ENCODE data around the gene HSPB2.

- TF ChIP-seq POLR2A (IDR thresholded peaks at IDR 0.05) (no peak), POLR2AphosphoS5 (IDR thresholded peaks at IDR 0.05) (no peak)
- TF ChIP-seq, protein P1, sequence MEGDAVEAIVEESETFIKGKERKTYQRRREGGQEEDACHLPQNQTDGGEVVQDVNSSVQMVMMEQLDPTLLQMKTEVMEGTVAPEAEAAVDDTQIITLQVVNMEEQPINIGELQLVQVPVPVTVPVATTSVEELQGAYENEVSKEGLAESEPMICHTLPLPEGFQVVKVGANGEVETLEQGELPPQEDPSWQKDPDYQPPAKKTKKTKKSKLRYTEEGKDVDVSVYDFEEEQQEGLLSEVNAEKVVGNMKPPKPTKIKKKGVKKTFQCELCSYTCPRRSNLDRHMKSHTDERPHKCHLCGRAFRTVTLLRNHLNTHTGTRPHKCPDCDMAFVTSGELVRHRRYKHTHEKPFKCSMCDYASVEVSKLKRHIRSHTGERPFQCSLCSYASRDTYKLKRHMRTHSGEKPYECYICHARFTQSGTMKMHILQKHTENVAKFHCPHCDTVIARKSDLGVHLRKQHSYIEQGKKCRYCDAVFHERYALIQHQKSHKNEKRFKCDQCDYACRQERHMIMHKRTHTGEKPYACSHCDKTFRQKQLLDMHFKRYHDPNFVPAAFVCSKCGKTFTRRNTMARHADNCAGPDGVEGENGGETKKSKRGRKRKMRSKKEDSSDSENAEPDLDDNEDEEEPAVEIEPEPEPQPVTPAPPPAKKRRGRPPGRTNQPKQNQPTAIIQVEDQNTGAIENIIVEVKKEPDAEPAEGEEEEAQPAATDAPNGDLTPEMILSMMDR (IDR thresholded peaks at IDR 0.05): no peak
Measured at GRCh38 chr11:111917312-111917711, 4.8 kb downstream of the HSPB2 start.
